Hepatocyte (in vitro differentiated cells): ENCODE measurements around the gene GHR. TPM values are rescaled to one million over a fixed set of nuclear protein-coding genes. Genes with fewer than 3 reads are reported as not detected.

Experiments
- DNase-seq: peaks from one replicate; pipeline ENCODE4 v3.0.0-alpha.2; 2016; ENCODE audit warnings: low spot score
- H2AFZ ChIP-seq: fragments of 200-600 bp; sonication (generic); 2 replicates; pipeline ENCODE4 v1.6.0; 2016; ENCODE audit warnings: antibody characterized with exemption, mild to moderate bottlenecking
- H3K27ac ChIP-seq: fragments of 200-600 bp; sonication (generic); 2 replicates; pipeline ENCODE4 v1.5.1; 2016; ENCODE audit warnings: mild to moderate bottlenecking
- H3K27me3 ChIP-seq: fragments of 200-600 bp; sonication (generic); 2 replicates; pipeline ENCODE4 v1.6.1; 2016
- H3K36me3 ChIP-seq: fragments of 200-600 bp; sonication (generic); replicated peaks from 2 replicates; pipeline ENCODE4 v1.5.1; 2016; ENCODE audit warnings: low read depth; ENCODE audit not compliant: insufficient read depth
- H3K4me1 ChIP-seq: fragments of 200-600 bp; sonication (generic); 2 replicates; pipeline ENCODE4 v1.5.1; 2016; ENCODE audit warnings: mild to moderate bottlenecking, moderate library complexity; ENCODE audit not compliant: insufficient read depth
- H3K4me2 ChIP-seq: fragments of 200-600 bp; sonication (generic); 2 replicates; pipeline ENCODE4 v1.6.0; 2016
- H3K4me3 ChIP-seq: fragments of 200-600 bp; sonication (generic); 2 replicates; pipeline ENCODE4 v1.5.1; 2016; ENCODE audit warnings: mild to moderate bottlenecking
- H3K79me2 ChIP-seq: fragments of 200-600 bp; sonication (generic); 2 replicates; pipeline ENCODE4 v1.6.0; 2017; ENCODE audit warnings: mild to moderate bottlenecking
- H3K9me2 ChIP-seq: fragments of 200-600 bp; sonication (generic); replicated peaks from 2 replicates; pipeline ENCODE4 v1.6.0; 2017; ENCODE audit warnings: mild to moderate bottlenecking; ENCODE audit not compliant: insufficient read depth
- H3K9me3 ChIP-seq: fragments of 200-600 bp; sonication (generic); 2 replicates; pipeline ENCODE4 v1.5.1; 2016; ENCODE audit warnings: low read depth, mild to moderate bottlenecking
- H4K20me1 ChIP-seq: fragments of 200-600 bp; sonication (generic); 2 replicates; pipeline ENCODE4 v1.6.0; 2016; ENCODE audit warnings: mild to moderate bottlenecking; ENCODE audit not compliant: insufficient read depth, poor library complexity, severe bottlenecking
- CTCF ChIP-seq: fragments of 200-600 bp; sonication (generic); IDR thresholded peaks from 2 replicates; pipeline ENCODE4 v1.5.1; 2016; ENCODE audit warnings: antibody characterized with exemption, mild to moderate bottlenecking; ENCODE audit not compliant: poor library complexity
- EZH2 ChIP-seq: fragments of 200-600 bp; sonication (generic); IDR thresholded peaks from 2 replicates; pipeline ENCODE4 v1.6.1; 2016; ENCODE audit warnings: antibody characterized with exemption, mild to moderate bottlenecking, borderline replicate concordance
- EZH2phosphoT487 ChIP-seq: fragments of 200-600 bp; sonication (generic); IDR thresholded peaks from one replicate; pipeline ENCODE4 v1.6.1; 2018; ENCODE audit warnings: antibody characterized with exemption, mild to moderate bottlenecking, low read depth, moderate library complexity; ENCODE audit not compliant: unreplicated experiment, severe bottlenecking
- WGBS: methylation state at CpG from one replicate; pipeline ENCODE4 v1.1.6; 2016; ENCODE audit warnings: low lambda C conversion rate; ENCODE audit errors: missing lambda C conversion rate; 5-methylcytosine and 5-hydroxymethylcytosine counted together
- polyA plus RNA-seq: library from polyadenylated mRNA; unstranded; fragments of >200 nt; fragmentation: Nextera tagmentation; extraction: Ambion mirVana; gene quantifications from 2 replicates; pipeline ENCODE4 v1.2.1, GENCODE V29; 2016
- total RNA-seq: library from RNA; depleted of rRNA; stranded (reverse); fragments of >200 nt; gene quantifications from 2 replicates; pipeline ENCODE4 v1.2.3, GENCODE V29; 2014

The GHR gene
- total and polyA plus RNA-seq, 2 experiments from 2014 or later = 14.4 to 24.3 TPM

GRCh38 chr5:42381973-42382372 is 41.3 kb upstream of the GHR start:
- no peak for TF ChIP-seq EZH2
- TF ChIP-seq CTCF = no peak
- TF ChIP-seq EZH2phosphoT487 = no peak
- 97% methylated on average over 2 of the region's 2 CpGs for WGBS
- Histone ChIP-seq H3K9me3 (no peaks in the 10 kb centered on the region), H4K20me1 (no peaks in the 10 kb centered on the region), H3K4me3 (no peak overlapping the region), H2AFZ (no peak overlapping the region), H3K79me2 (no peaks in the 10 kb centered on the region), H3K27ac (no peak overlapping the region), H3K36me3 (no peaks in the 10 kb centered on the region), H3K4me2 (no peak overlapping the region), H3K4me1 (no peaks in the 10 kb centered on the region), H3K9me2 (no peaks in the 10 kb centered on the region), H3K27me3 (no peaks in the 10 kb centered on the region)
- no peak for DNase-seq

- no peaks in the 10 kb centered on the region for H4K20me1 ChIP-seq
- no peak overlapping the region for H3K4me2 ChIP-seq
- no peaks in the 10 kb centered on the region for H3K36me3 ChIP-seq
- H3K4me3 ChIP-seq = no peak overlapping the region
- DNase-seq = no peak
- no peaks in the 10 kb centered on the region for H3K79me2 ChIP-seq
- H3K9me3 ChIP-seq = no peaks in the 10 kb centered on the region
- no peak for TF ChIP-seq CTCF
- no peak for TF ChIP-seq EZH2phosphoT487
- TF ChIP-seq EZH2 = no peak
- no peak overlapping the region for H3K27ac ChIP-seq
- H3K27me3 ChIP-seq = no peaks in the 10 kb centered on the region
- no peak overlapping the region for H2AFZ ChIP-seq
- peaks cover 3% of the 10 kb centered on the region for H3K4me1 ChIP-seq
- 83% methylated on average over 2 of the region's 2 CpGs for WGBS
- H3K9me2 ChIP-seq = no peaks in the 10 kb centered on the region
These were observed 35.7 kb upstream of the GHR start for GRCh38 chr5:42387563-42387962.

- H3K79me2 ChIP-seq = no peaks in the 10 kb centered on the region
- H3K9me3 ChIP-seq = no peaks in the 10 kb centered on the region
- H2AFZ ChIP-seq = no peak overlapping the region
- peaks cover 3% of the 10 kb centered on the region for H3K4me1 ChIP-seq
- no peaks in the 10 kb centered on the region for H3K9me2 ChIP-seq
- H3K4me3 ChIP-seq = no peak overlapping the region
- peak overlapping the region; percentile 86 for H3K27ac ChIP-seq
- H3K27me3 ChIP-seq = no peaks in the 10 kb centered on the region
- no peaks in the 10 kb centered on the region for H4K20me1 ChIP-seq
- DNase-seq = peak; percentile 48
- H3K36me3 ChIP-seq = no peaks in the 10 kb centered on the region
- H3K4me2 ChIP-seq = peak overlapping the region; percentile 11
- TF ChIP-seq EZH2 (no peak), CTCF (no peak), EZH2phosphoT487 (no peak)
- WGBS = 50% methylated on average over 5 of the region's 5 CpGs
These were observed 33.1 kb upstream of the GHR start for GRCh38 chr5:42390115-42390514.

- H3K9me2 ChIP-seq = no peaks in the 10 kb centered on the region
- no peak for DNase-seq
- TF ChIP-seq CTCF (no peak), EZH2phosphoT487 (no peak), EZH2 (no peak)
- H3K27me3 ChIP-seq = no peaks in the 10 kb centered on the region
- WGBS = 80% methylated on average over 2 of the region's 2 CpGs
- H3K79me2 ChIP-seq = no peaks in the 10 kb centered on the region
- no peak overlapping the region for H2AFZ ChIP-seq
- H3K4me3 ChIP-seq = no peak overlapping the region
- no peaks in the 10 kb centered on the region for H3K9me3 ChIP-seq
- H3K36me3 ChIP-seq = no peaks in the 10 kb centered on the region
- no peak overlapping the region for H3K4me2 ChIP-seq
- peaks cover 3% of the 10 kb centered on the region for H3K4me1 ChIP-seq
- no peak overlapping the region for H3K27ac ChIP-seq
- H4K20me1 ChIP-seq = no peaks in the 10 kb centered on the region
These were observed 30.3 kb upstream of the GHR start for GRCh38 chr5:42392917-42393316.
